ENCODE data around the gene RPL26.
"Not testable (repeated sequence)": the region's sequence is repeated elsewhere in the genome, so short reads cannot be mapped to it uniquely, and the experiment has no call there.

RPL26 gene

DNA sequence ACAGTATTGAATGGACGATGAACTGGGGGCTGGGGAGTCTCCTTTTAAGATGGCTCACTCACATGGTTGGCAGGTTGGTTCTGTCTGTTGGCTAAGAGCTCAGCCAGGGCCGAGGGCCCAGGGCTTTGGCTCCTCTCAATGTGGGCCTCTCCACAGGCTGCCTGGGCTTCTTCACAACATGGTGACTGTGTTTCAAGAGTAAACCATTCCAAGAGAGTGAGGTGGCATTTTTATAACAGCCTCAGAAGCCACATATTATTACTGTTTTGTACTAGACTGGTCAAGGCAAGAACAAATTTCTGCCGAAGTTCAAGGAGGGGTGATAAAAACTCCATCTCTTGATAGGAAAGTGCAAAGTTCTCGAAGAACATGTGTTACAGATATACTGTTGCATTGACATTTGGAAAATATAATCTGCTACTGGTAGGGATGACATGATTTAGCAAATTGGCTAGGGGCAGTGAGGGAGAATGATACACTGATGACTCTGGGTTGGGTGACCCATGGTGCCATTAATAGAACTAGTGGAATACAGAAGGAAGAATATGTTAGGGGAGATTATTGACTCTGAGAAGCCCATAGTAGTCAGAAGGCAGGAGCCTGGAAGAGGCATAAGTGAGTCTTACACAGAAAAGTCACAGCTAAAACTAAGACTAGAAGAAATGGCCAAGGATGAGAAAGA is 20.2 kb downstream of the RPL26 start:
- no peak for DNase-seq

DNA sequence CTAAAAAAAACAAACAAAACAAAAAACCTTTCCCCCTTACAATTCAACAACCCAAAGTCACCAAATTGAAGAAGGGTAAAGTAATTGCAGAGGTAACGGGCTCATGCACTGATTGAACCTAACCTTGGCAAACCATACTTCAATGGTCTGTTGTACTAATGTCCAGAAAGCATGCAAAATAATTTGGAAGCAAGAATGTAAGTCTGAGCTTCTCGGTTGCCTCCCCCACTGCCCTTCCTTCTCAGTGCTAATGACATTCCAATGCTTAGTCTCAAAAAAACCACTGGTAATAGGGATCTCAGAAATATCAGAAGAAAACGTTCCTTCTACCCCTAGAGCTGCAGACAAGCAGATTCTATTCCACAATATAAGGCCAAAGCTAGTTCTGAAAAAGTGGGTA is 22.2 kb downstream of the RPL26 start:
- no peak for DNase-seq

DNA sequence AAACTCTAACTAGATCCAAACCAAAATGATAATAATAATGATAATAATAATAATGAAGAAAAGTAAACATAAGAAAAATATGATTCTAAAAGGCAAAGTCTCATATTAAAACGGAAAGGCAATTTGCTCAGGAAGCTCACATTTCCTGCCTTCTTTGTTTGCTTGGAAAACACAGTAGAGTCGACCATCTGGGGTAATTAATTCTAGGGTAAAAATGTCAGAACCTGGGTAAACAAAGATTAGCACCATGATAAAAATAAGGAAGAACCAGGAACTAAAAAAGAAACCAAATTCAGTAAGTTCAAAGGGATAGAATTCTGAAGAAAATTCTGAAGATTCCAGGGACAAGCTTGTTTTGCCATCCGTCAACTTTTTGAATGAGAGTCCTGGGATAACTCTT is 22.7 kb downstream of the RPL26 start:
- no peak for DNase-seq

DNA sequence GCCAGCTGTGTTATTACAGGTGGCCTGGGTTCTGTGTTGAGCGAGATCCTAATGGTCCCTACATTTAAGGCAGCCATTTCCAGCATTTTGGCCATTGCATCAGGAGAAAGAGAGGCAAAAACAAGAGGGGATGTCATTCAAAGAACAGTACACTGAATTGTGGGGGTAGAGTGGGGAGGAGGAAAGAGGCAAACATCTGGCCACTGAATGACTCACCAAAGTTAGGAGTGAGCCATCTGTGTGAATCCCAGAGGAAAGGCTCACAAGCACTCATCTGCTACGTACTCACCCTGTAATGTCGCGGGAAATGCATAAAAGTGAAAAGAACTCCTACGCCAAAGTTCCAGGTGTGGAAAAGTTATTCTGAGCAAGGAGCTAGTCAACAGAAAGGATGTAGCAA is 23.2 kb downstream of the RPL26 start:
- no peak for DNase-seq

DNA sequence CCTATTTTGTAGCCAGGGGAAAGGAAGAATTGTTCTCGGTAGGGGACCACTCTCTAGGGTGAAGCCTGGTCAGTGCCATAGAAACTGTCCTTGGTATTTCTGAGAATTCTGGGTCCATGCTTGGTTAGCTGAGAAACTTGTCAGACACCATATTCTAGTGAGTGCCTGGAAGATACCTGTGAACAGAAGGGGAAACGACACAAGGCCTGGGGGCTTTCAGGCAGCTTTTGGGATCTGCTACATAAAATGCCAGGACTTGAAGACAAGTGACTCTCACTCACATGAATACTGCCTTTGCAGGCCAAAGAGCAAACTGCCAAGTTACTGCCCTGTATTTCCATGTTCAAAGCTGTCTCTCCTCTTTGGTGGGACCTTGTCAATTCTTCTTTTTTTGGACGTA is 25.1 kb downstream of the RPL26 start:
- no peak for DNase-seq

DNA sequence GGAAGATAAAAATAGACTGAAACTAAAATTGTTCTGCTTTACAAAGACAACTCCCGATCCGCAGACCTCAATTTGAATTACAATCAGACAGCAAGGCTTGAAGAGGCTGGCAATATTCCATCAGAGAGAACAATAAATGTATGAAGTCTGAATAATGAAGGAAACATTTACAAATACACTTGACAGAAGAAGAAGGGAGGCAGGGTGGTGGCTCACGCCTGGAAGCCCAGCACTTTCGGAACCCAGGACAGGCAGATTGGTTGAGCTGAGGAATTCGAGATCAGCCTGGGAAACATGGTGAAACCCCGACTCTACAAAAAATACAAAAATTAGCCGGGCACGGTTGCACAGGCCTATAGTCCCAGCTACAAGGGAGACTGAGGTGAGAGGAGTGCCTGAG is 28.8 kb downstream of the RPL26 start:
- no peak for DNase-seq

DNA sequence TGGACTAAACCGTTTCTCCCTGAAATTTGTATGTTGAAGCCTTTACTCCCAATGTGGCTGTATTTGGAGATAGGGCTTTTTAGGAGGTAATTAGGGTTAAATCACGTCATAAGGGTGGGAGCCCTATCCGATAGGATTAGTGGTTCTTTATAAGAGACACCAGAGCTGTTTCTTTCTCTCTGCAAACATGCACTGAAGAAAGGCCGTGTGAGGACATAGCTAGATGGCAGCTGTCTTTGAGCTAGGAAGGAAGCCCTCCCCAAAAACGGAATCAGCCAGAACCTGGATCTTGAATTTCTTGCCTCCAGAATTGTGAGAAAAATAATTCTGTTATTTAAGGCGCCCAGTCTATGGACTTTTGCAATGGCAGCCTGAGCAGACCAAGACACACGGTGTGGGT is 29.3 kb downstream of the RPL26 start:
- no peak for DNase-seq

DNA sequence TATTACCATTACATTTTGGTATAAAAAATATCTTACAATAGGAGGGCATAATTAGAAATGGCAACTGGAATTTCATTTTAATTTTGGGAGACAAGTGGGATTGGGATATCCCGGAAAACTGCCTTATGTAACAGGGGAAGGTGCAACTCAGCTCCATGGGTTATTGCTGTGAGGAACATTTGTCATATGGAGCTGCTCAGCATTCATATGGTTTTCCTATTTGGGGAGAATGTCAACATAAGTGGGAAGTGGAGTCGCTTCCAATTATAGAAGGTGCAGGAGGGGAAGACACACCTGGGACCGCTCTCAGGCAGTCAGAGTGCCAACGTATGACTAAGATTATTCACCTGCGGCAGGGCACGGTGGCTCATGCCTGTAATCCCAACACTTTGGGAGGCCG is 32.7 kb downstream of the RPL26 start:
- no peak for DNase-seq

DNA sequence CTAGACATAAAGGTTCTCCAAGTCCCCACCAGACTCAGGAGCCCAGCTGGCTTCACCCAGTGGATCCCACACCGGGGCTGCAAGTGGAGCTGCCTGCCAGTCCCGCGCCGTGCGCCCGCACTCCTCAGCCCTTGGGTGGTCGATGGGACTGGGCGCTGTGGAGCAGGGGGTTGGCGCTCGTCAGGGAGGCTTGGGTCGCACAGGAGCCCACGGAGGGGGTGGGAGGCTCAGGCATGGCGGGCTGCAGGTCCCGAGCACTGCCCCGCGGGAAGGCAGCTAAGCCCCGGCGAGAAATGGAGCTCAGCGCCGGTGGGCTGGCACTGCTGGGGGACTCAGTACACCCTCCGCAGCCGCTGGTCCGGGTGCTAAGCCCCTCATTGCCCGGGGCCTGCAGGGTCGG is 36.0 kb downstream of the RPL26 start:
- not testable (repeated sequence) for DNase-seq

DNA sequence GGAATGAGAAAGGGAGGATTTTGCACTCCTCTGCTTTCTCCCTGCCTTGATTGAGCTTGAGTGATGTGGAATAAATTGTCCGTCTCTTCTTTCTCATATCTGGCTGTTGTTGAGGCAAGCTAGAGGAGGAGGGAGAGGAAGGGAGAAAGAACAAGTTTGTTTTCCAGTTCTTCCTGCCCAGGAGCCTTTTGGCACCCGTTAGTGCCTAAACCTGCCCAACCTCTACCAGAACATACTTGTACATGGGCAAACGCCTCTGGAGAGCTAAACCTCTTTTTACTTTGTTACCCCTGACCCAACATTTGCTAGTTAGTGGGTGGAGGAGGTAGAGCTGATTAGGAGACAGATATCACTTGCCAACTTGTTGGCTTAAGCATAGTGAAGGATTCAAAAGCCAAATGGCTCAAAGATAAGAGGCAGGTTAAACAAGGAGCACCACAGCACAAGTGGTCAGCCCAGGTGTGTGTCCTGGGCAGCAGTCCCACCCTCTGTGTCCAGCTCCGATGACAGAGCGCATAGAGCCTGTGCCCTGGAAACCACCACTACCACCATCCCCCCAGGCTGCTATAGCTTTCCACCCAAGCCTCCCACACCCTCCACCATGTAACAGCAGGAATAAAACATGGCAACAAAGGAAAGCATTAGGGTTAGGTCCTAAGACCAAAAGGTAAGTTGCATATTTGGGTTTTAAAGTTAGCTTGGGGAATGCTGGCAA is 36.9 kb downstream of the RPL26 start:
- no peak for DNase-seq

DNA sequence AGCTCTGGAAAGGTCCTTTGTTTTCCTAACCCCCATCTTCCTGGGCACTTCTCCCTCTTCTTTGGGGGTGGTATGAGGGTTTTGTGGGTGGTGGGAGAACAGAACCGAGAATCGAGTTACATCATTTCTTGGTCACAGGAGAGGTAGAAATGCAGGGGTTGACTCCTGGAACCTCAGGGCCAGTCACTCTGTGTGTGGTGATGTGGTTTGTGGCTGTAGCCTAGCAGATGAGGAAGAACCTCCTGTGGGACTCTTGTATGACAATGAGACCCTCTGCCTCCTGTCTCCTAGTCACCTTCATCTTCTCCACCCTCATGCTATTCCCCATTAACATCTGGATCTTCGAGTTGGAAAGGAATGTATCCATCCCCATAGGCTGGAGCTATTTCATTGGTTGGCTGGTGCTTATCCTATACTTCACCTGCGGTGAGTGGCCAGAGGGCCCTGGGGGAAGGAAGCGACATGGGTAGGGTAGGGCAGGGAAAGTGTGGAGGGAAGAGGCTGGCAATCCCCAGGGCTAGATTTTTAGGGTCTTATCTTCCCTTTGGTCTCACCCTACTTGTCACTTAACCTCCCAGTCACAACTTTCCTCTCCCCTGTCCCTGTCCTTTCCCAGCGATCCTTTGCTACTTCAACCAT is 37.8 kb downstream of the RPL26 start:
- no peak for DNase-seq

DNA sequence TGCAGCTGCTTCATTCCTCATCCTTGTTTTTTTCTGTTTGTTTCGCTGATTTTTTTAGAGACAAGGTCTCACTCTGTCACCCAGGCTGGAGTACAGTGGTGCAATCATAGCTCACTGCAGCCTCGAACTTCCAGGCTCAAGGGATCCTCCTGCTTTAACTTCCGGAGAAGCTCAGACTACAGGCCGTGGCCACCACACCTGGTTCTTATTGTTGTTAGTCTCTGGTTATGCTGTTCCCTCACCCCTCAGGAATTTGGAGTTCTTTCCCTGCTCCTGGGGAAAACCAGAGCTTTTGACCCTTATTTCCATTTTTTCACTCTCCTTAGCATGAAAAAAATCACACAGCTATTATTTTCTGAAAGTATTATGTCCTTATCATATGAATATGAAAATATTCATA is 41.5 kb downstream of the RPL26 start:
- no peak for DNase-seq

DNA sequence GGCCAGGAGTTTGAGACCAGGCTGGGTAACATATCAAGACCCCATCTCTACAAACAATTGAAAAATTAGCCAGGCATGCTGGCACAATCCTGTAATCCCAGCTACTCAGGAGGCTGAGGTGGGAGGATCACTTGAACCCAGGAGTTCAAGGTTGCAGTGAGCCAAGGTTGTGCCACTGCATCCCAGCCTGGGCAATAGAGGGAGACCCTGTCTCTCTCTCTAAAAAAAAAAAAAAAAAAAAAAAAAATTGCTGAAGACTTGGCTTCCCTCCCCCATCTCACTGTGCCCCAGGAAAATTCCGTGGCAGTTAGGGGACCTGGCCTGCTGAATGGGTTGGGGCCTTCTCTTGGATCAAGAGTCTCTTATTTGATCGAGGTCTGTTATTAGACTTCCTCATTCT is 43.5 kb downstream of the RPL26 start, which contains the start of gene ODF4:
TSS of gene ODF4 (plus strand) at position 301 of the 400 bp plus-strand sequence. CDS start 212 bp downstream, outside the sequence.
- DNase-seq = no peak

DNA sequence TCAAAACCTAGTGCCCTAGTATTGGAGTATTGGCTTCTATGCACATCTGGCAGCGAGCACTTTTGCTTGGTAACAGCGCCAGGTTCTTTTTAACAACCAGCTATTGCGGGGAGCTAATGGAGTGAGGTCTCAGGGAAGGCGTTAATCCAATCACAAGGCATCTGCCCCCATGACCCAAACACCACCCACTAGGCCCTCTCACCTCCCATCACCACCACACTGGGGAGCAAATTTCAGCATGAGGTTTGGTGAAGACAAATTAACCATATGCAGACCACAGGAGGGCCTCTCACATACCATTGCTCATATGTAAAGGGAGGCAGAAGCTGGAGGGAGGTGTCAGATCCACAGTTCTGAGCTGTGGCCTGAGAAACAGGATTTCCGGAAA is 44.2 kb downstream of the RPL26 start:
- DNase-seq = no peak

DNA sequence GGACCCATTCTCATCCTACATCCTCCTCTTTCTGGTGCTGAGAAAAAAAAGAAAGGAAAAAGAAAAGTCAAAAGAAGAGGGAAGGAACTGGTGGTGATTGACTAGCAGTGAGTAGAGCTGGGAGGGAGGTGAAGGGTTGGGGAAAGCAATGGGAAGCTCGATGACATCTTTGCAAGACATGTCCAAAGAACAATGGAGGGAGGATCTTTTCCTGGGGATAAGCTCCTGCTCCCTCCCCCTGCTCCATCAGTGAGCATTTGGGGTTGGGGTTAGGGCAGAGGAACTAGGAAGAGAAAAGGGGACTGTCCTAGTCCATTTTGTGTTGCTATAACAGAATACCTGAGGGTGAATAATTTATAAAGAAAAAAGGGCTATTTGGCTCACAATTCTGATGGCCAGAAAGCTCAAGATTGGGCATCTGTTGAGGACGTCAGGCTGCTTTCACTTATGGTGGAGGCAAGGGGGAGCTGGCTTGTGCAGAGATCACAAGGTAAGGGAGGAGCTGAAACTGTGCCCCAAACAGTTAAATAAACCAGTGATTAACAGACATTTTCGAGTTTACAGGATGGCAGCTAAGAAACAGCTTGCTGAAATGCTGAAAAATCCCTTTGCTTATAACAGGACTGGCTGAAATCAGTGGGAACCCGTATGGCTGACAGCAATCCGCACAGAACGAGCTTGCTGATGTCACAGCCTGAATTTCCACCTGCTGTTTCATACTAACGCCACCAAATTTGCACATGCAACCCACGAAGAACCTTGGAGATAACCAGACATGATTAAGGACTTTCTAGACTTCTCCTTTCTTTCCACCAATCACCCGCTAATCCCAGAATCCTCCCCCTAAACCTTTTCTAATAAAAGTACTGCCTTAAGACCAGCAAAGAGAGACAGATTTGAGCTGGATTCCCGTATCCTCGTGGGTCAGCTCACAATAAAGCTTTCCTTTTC is 44.9 kb downstream of the RPL26 start:
- DNase-seq = no peak

DNA sequence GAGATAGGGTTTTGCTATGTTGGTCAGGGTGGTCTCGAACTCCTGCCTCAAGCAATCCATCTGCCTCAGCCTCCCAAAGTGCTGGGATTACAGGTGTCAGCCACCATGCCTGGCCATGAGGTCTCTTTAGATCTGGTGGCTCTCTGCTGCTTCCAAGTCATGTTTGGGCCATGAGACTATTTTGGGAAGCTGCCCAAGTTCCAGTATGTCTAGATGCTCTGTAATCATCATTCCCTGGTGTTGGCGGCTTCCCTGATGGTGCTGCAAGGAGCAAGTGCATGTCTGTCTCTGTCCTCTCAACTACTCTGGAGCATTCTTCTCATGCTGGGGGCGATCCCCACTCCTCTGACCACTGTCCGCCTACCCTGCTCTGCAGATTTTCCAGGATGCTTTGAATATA is 49.7 kb downstream of the RPL26 start:
- no peak for DNase-seq

DNA sequence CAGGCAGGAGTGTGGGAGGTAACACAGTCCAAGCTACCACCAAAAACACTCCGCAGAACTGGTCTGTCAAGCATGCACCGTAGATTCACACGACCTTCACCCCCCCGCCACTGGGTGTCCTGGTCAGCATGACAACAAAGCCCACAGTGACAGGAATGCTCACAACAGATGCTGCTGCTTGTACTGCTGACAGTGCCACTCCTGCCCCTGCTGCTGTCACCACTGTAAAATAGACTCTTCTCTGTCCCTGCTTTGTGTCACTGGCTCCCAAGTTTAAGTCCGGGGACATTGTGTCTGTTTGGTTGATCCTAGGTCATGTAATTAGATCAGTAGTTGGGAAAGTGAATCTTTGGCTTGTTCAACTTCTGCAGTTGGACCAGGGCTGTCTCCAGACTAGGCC is 50.3 kb downstream of the RPL26 start:
- DNase-seq = no peak

DNA sequence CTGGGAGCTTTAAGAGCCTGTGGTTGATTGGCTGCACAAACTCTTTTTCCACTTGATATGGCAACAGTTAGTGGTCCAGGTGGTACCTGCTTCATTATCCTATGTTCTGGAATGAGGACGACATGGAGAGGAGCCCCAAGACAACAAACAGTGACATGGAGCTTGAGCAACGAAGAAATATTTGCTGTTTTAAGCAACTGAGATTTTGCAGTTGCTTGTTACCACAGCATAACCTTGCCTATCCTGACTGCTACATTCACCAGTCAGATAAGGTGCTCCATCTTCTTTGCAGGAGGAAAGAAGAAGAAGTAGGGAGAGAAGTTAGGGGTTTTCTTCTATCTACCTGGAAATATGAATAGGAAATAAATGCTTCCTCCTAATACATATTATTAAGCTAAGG is 50.9 kb downstream of the RPL26 start:
- no peak for DNase-seq
